Stomach (tissue), 4 donors: ENCODE data around the gene GABBR2.

Experiments used
- EP300 ChIP-seq: sonication (generic); formaldehyde crosslinking; IDR thresholded peaks from one replicate; pipeline ENCODE4 v1.6.1; 2017; ENCODE audit warnings: antibody characterized with exemption
- POLR2AphosphoS5 ChIP-seq, 3 donors: sonication (generic); formaldehyde crosslinking; IDR thresholded peaks; one replicate each; pipeline ENCODE4 v1.6.1; 2016; ENCODE audit warnings: antibody characterized with exemption in 3 of 3
- TF ChIP-seq, protein P1 (sequence below), 7 experiments: fragments of 450-650 bp in 4 of 7; fragments of 200-600 bp in 3 of 7; sonication (generic) in 3 of 7; IDR thresholded peaks; one replicate each; pipeline ENCODE4 v1.5.1; 2016 to 2019; ENCODE audit warnings: antibody characterized with exemption in 7 of 7, control low read depth in 2 of 7, mild to moderate bottlenecking in 1 of 7

DNA sequence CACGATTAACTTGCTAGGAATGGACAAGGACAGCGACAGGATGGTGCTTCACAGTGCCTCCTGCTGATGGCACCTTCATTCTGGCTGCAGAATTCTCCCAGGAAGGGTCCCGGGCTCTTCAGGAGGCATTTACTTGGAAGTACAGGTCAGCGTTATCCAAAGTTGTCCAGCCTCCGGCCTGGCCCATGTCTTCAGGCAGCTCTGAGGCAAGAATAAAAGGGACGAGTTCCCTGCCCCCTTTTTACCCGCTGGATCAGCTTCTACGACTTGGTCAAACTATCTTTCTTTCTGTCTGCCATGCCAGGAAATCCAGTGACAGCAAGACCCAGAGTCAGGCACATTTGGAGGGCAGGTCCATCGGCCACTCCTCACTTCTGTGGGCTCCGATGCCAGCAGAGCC is 23.4 kb upstream of the GABBR2 start:
- TF ChIP-seq POLR2AphosphoS5 (IDR thresholded peaks at IDR 0.05) (no peak), EP300 (no peak)
- TF ChIP-seq, protein P1, sequence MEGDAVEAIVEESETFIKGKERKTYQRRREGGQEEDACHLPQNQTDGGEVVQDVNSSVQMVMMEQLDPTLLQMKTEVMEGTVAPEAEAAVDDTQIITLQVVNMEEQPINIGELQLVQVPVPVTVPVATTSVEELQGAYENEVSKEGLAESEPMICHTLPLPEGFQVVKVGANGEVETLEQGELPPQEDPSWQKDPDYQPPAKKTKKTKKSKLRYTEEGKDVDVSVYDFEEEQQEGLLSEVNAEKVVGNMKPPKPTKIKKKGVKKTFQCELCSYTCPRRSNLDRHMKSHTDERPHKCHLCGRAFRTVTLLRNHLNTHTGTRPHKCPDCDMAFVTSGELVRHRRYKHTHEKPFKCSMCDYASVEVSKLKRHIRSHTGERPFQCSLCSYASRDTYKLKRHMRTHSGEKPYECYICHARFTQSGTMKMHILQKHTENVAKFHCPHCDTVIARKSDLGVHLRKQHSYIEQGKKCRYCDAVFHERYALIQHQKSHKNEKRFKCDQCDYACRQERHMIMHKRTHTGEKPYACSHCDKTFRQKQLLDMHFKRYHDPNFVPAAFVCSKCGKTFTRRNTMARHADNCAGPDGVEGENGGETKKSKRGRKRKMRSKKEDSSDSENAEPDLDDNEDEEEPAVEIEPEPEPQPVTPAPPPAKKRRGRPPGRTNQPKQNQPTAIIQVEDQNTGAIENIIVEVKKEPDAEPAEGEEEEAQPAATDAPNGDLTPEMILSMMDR (IDR thresholded peaks at IDR 0.05) = no peak
